ENCODE data around the gene P2RX1. TPM values are rescaled to one million over a fixed set of nuclear protein-coding genes. Genes with fewer than 3 reads are reported as not detected.

The P2RX1 gene
- total RNA-seq, 4 donors from 2014 or later: 1.2 to 18.8 (median 9.9) TPM

DNA sequence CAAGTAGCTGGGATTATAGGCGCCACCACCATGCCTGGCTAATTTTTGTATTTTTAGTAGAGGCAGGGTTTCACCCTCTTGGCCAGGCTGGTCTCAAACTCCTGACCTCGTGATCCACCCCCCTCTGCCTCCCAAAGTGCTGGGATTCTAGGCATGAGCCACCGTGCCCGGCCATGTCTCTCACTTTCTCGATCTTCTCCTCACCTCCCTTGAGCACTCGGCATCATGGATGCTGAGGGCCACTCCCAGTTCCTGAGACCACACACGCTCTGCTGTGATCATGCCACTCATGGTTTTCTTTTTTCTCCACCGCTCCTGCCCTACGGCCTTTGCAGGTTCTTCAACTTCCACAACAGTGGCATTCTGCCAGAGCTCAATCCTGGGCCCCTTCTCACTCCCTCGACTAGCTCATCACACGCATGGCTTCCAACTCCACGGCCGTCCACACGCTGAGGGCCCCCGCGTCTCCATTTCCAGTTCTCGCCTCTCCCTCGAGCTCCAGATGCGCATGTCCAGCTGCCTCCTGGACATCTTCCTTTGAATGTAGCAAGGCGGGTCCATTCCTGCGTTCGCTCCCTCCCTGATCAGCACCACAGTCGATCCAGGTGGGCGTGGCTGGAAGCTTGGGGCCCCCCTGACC is 64.7 kb downstream of the P2RX1 start:
- Histone ChIP-seq H3K4me3 (no peak overlapping the region), H3K27ac (no peak overlapping the region), H3K36me3 (no peaks in the 10 kb centered on the region), H3K9me3 (no peaks in the 10 kb centered on the region), H3K27me3 (no peaks in the 10 kb centered on the region), H3K4me1 (no peaks in the 10 kb centered on the region)
- no peak for DNase-seq
- TF ChIP-seq POLR2A (IDR thresholded peaks at IDR 0.05): no peak
- TF ChIP-seq, protein P1, sequence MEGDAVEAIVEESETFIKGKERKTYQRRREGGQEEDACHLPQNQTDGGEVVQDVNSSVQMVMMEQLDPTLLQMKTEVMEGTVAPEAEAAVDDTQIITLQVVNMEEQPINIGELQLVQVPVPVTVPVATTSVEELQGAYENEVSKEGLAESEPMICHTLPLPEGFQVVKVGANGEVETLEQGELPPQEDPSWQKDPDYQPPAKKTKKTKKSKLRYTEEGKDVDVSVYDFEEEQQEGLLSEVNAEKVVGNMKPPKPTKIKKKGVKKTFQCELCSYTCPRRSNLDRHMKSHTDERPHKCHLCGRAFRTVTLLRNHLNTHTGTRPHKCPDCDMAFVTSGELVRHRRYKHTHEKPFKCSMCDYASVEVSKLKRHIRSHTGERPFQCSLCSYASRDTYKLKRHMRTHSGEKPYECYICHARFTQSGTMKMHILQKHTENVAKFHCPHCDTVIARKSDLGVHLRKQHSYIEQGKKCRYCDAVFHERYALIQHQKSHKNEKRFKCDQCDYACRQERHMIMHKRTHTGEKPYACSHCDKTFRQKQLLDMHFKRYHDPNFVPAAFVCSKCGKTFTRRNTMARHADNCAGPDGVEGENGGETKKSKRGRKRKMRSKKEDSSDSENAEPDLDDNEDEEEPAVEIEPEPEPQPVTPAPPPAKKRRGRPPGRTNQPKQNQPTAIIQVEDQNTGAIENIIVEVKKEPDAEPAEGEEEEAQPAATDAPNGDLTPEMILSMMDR (IDR thresholded peaks at IDR 0.05): no peak
- intact Hi-C loops (cut with DNase I; ENCODE audit: low total_unique reads): no loop called here

DNA sequence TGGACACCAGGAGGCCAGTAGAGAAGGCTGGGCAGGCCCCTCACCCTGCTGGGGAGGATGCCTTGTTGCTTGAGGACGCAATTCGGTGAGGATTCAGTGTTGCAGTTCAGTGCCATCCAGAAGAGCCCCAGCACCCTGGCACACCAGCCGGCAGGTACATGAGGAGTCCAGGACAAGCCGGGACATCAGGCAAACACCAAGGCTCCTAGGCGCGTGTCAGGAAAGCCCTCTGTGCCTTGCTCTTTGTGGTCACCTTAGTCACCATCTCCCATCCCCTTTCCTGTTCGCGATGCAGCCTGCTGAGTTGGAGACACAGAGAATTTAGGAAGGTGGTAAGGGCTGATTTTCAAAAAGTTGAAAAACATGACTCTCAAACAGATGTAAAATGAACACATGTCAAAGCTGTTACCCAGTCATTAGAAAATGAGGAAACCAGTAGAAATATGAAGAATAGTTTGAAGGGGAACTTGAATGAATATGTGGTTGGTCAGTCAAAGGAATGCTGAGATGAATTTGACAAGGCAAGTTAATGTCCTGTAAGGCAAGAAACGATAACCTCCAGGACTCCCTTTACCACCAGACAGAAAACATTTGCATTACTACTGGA is 67.9 kb downstream of the P2RX1 start:
- H3K4me1 ChIP-seq: no peaks in the 10 kb centered on the region
- TF ChIP-seq POLR2A (IDR thresholded peaks at IDR 0.05): no peak
- TF ChIP-seq, protein P1 (IDR thresholded peaks at IDR 0.05): no peak
- H3K36me3 ChIP-seq: no peaks in the 10 kb centered on the region
- H3K4me3 ChIP-seq: no peak overlapping the region
- DNase-seq: no peak
- no peak overlapping the region for H3K27ac ChIP-seq
- H3K9me3 ChIP-seq: no peaks in the 10 kb centered on the region
- H3K27me3 ChIP-seq: no peaks in the 10 kb centered on the region
- intact Hi-C loops (cut with DNase I; ENCODE audit: low total_unique reads): no loop called here

GRCh38 chr17:3847165-3847670 is 69.0 kb downstream of the P2RX1 start:
- no peak for DNase-seq
- Histone ChIP-seq H3K4me3 (no peak overlapping the region), H3K36me3 (no peaks in the 10 kb centered on the region), H3K27me3 (no peaks in the 10 kb centered on the region), H3K27ac (no peak overlapping the region), H3K9me3 (no peaks in the 10 kb centered on the region), H3K4me1 (no peaks in the 10 kb centered on the region)
- intact Hi-C loops (cut with DNase I; ENCODE audit: low total_unique reads): no loop called here
- TF ChIP-seq, protein P1 (IDR thresholded peaks at IDR 0.05): no peak
- TF ChIP-seq POLR2A (IDR thresholded peaks at IDR 0.05): no peak

Other genes starting within 250 kb of the P2RX1 start
- 10 to 100 TPM; 44.7 to 98.7 (median 74.0) TPM for gene TAX1BP3, start 247.9 kb downstream of the P2RX1 start, total RNA-seq
- gene EMC6, start 247.7 kb downstream of the P2RX1 start, total RNA-seq: 10 to 100 TPM in 3 of 4 donors, 1 to 10 TPM in 1; 7.1 to 34.7 (median 22.7) TPM
- 1 to 10 TPM in 2 of 4 donors, under 1 TPM in 2; 0.51 to 8.2 (median 1.1) TPM for gene P2RX5, start 220.3 kb downstream of the P2RX1 start, total RNA-seq
- gene HASPIN, start 192.6 kb downstream of the P2RX1 start, total RNA-seq: 1 to 10 TPM in 1 of 4 donors, not detected in 3; 2.0 TPM
- gene ITGAE, start 115.3 kb downstream of the P2RX1 start, total RNA-seq: 10 to 100 TPM in 2 of 4 donors, 1 to 10 TPM in 2; 2.8 to 46.8 (median 14.2) TPM
- gene NCBP3, start 70.2 kb downstream of the P2RX1 start, total RNA-seq: 10 to 100 TPM; 16.5 to 46.7 (median 30.1) TPM
- gene CAMKK1, start 23.4 kb downstream of the P2RX1 start, total RNA-seq: 10 to 100 TPM in 1 of 4 donors, 1 to 10 TPM in 3; 2.6 to 37.6 (median 6.4) TPM
- gene ATP2A3, start 48.0 kb upstream of the P2RX1 start, total RNA-seq: 10 to 100 TPM in 3 of 4 donors, 1 to 10 TPM in 1; 5.7 to 33.6 (median 17.5) TPM
- gene ZZEF1, start 226.6 kb upstream of the P2RX1 start, total RNA-seq: 10 to 100 TPM; 25.4 to 88.0 (median 39.9) TPM
- gene CYB5D2, start 226.7 kb upstream of the P2RX1 start, total RNA-seq: 10 to 100 TPM; 15.6 to 25.5 (median 19.7) TPM

Measured in uterus (tissue), 4 donors.